PC-3 (cell line): ENCODE measurements around the gene OR51B6. TPM values are rescaled to one million over a fixed set of nuclear protein-coding genes. Genes with fewer than 3 reads are reported as not detected.
"Not testable (repeated sequence)": the region's sequence is repeated elsewhere in the genome, so short reads cannot be mapped to it uniquely, and the experiment has no call there.

Experiments
- ATAC-seq: fragments of 200-7000 bp; cut with Tn5 transposase; 2 replicates; pipeline ENCODE4 v1.9.1; 2020; ENCODE audit warnings: mild to moderate bottlenecking, moderate library complexity
- BruUV-seq: library from RNA; stranded (reverse); fragments of 400-500 nt; replicated peaks from 2 replicates; lab custom pipeline; 2021; lab: Mats Ljungman, UMichigan
- CTCF ChIA-PET: fragments of 300-600 bp; sonication (Branson Sonifier 250); formaldehyde crosslinking; loops from one replicate; lab custom pipeline; 2022; ENCODE audit warnings: antibody characterized with exemption; lab: Charles Lee
- POLR2A ChIA-PET: fragments of 300-600 bp; sonication (Branson Sonifier 250); formaldehyde crosslinking; loops from one replicate; lab custom pipeline; 2022; ENCODE audit warnings: antibody characterized with exemption; ENCODE audit not compliant: unreplicated experiment; lab: Charles Lee
- DNase-seq: peaks from one replicate; pipeline ENCODE4 v3.0.0-alpha.2; 2015
- H2AFZ ChIP-seq: fragments of 300-600 bp; sonication (generic); 2 replicates; pipeline ENCODE4 v1.6.0; 2016; ENCODE audit warnings: antibody characterized with exemption, low read length
- H3F3A ChIP-seq: fragments of 300-600 bp; sonication (generic); one replicate; pipeline ENCODE4 v1.6.0; 2017; ENCODE audit warnings: antibody characterized with exemption, low read length, control low read depth, mild to moderate bottlenecking; ENCODE audit not compliant: unreplicated experiment
- H3K27ac ChIP-seq: fragments of 300-600 bp; sonication (generic); 2 replicates; pipeline ENCODE4 v1.5.1; 2016; ENCODE audit warnings: mild to moderate bottlenecking, low read length
- H3K27me3 ChIP-seq: fragments of 300-600 bp; sonication (generic); 2 replicates; pipeline ENCODE4 v1.6.1; 2016; ENCODE audit warnings: low read length, mixed read lengths
- H3K36me3 ChIP-seq: fragments of 300-600 bp; sonication (generic); 2 replicates; pipeline ENCODE4 v1.6.1; 2016; ENCODE audit warnings: low read depth, mixed run types, low read length, mixed read lengths
- H3K4me1 ChIP-seq: fragments of 300-600 bp; sonication (generic); 2 replicates; pipeline ENCODE4 v1.5.1; 2016; ENCODE audit warnings: low read length; ENCODE audit not compliant: insufficient read depth
- H3K4me2 ChIP-seq: fragments of 300-600 bp; sonication (generic); 2 replicates; pipeline ENCODE4 v1.6.0; 2016; ENCODE audit warnings: low read length
- H3K4me3 ChIP-seq: fragments of 300-600 bp; sonication (generic); 2 replicates; pipeline ENCODE4 v1.5.1; 2016; ENCODE audit warnings: mild to moderate bottlenecking, low read length, mixed read lengths
- H3K79me2 ChIP-seq: fragments of 300-600 bp; sonication (generic); 2 replicates; pipeline ENCODE4 v1.6.1; 2017; ENCODE audit warnings: low read length, mixed read lengths
- H3K9ac ChIP-seq: fragments of 300-600 bp; sonication (generic); 2 replicates; pipeline ENCODE4 v1.6.0; 2016; ENCODE audit warnings: mild to moderate bottlenecking, low read length
- H3K9me2 ChIP-seq: fragments of 300-600 bp; sonication (generic); replicated peaks from 2 replicates; pipeline ENCODE4 v1.6.1; 2016; ENCODE audit warnings: mixed run types, low read length, mixed read lengths
- H3K9me3 ChIP-seq: fragments of 300-600 bp; sonication (generic); 2 replicates; pipeline ENCODE4 v1.6.1; 2016; ENCODE audit warnings: low read length, mixed read lengths
- H4K20me1 ChIP-seq: fragments of 300-600 bp; sonication (generic); 2 replicates; pipeline ENCODE4 v1.6.1; 2016; ENCODE audit warnings: low read length, mixed read lengths
- EZH2 ChIP-seq: fragments of 300-600 bp; sonication (generic); IDR thresholded peaks from one replicate; pipeline ENCODE4 v1.6.1; 2017; ENCODE audit warnings: antibody characterized with exemption, mild to moderate bottlenecking, low read length; ENCODE audit not compliant: unreplicated experiment
- EZH2phosphoT487 ChIP-seq: fragments of 300-600 bp; sonication (generic); IDR thresholded peaks from 2 replicates; pipeline ENCODE4 v1.6.1; 2018; ENCODE audit warnings: mild to moderate bottlenecking, antibody characterized with exemption, low read length, borderline replicate concordance
- intact Hi-C: fragments of 100-400 bp; cut with micrococcal nuclease; formaldehyde crosslinking; loops from 2 replicates; pipeline ENCODE4 v1.9.0; 2023
- total RNA-seq: library from RNA; depleted of rRNA; stranded (reverse); fragments of >200 nt; gene quantifications from 2 replicates; pipeline ENCODE4 v1.2.3, GENCODE V29; 2014
- TF ChIP-seq, protein P1 (sequence below): fragments of 300-600 bp; sonication (generic); conservative IDR thresholded peaks from 2 replicates; pipeline ENCODE4 v1.5.1; 2017; ENCODE audit warnings: antibody characterized with exemption, low read depth, mild to moderate bottlenecking, low read length

Gene OR51B6
- total RNA-seq, 1 experiment from 2014 or later: not detected

DNA sequence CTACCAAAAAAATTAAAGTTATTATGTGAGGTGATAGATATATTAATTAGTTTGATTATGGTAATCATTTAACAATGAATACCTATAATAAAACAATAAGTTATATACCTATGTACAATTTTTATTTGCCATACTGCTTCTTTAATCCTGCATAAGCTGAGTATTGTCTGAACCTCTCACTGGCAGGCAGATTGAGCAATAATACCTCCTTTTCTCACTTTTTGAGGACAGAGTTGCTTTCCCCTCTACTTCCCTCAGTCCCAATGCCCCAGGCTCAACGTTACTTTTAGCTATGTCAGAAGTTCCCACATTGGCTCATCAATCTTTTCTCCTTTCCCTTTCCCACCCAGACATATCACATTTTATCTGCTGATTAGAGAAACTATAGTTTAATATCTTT, 1.8 kb upstream of the OR51B6 start:
- H3K36me3 ChIP-seq: no peaks in the 10 kb centered on the region
- H3K9me3 ChIP-seq: no peaks in the 10 kb centered on the region
- DNase-seq: no peak
- H3K9me2 ChIP-seq: no peaks in the 10 kb centered on the region
- no peak overlapping the region for H2AFZ ChIP-seq
- no peaks in the 10 kb centered on the region for H3K4me1 ChIP-seq
- no peaks in the 10 kb centered on the region for H3K27me3 ChIP-seq
- no peak overlapping the region for H3K4me2 ChIP-seq
- H3K79me2 ChIP-seq: no peaks in the 10 kb centered on the region
- BruUV-seq: no TSS peak
- H3K27ac ChIP-seq: no peak overlapping the region
- no peaks in the 10 kb centered on the region for H3F3A ChIP-seq
- no peak overlapping the region for H3K9ac ChIP-seq
- H3K4me3 ChIP-seq: no peak overlapping the region
- POLR2A ChIA-PET: no interaction called here
- TF ChIP-seq, protein P1, sequence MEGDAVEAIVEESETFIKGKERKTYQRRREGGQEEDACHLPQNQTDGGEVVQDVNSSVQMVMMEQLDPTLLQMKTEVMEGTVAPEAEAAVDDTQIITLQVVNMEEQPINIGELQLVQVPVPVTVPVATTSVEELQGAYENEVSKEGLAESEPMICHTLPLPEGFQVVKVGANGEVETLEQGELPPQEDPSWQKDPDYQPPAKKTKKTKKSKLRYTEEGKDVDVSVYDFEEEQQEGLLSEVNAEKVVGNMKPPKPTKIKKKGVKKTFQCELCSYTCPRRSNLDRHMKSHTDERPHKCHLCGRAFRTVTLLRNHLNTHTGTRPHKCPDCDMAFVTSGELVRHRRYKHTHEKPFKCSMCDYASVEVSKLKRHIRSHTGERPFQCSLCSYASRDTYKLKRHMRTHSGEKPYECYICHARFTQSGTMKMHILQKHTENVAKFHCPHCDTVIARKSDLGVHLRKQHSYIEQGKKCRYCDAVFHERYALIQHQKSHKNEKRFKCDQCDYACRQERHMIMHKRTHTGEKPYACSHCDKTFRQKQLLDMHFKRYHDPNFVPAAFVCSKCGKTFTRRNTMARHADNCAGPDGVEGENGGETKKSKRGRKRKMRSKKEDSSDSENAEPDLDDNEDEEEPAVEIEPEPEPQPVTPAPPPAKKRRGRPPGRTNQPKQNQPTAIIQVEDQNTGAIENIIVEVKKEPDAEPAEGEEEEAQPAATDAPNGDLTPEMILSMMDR: no peak
- CTCF ChIA-PET: no interaction called here
- H4K20me1 ChIP-seq: no peaks in the 10 kb centered on the region
- ATAC-seq: no peak
- intact Hi-C loops: no loop called here

DNA sequence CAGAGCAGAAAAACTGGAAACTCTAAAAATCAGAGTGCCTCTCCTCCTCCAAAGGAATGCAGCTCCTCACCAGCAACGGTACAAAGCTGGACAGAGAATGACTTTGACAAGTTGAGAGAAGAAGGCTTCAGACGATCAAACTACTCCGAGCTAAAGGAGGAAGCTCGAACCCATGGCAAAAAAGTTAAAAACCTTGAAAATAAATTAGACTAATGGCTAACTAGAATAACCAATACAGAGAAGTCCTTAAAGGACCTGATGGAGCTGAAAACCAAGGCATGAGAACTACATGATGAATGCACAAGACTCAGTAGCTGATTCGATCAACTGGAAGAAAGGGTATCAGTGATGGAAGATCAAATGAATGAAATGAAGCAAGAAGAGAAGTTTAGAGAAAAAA, 4.7 kb downstream of the OR51B6 start:
- BruUV-seq, H2AFZ ChIP-seq, H3K79me2 ChIP-seq, CTCF ChIA-PET, H3K36me3 ChIP-seq, POLR2A ChIA-PET, H3K9me2 ChIP-seq, H3K4me3 ChIP-seq, H3K4me2 ChIP-seq, H4K20me1 ChIP-seq, H3K9ac ChIP-seq, H3K9me3 ChIP-seq, intact Hi-C loops, H3K27me3 ChIP-seq, H3F3A ChIP-seq, H3K4me1 ChIP-seq, DNase-seq, H3K27ac ChIP-seq, ATAC-seq: not testable (repeated sequence)

DNA sequence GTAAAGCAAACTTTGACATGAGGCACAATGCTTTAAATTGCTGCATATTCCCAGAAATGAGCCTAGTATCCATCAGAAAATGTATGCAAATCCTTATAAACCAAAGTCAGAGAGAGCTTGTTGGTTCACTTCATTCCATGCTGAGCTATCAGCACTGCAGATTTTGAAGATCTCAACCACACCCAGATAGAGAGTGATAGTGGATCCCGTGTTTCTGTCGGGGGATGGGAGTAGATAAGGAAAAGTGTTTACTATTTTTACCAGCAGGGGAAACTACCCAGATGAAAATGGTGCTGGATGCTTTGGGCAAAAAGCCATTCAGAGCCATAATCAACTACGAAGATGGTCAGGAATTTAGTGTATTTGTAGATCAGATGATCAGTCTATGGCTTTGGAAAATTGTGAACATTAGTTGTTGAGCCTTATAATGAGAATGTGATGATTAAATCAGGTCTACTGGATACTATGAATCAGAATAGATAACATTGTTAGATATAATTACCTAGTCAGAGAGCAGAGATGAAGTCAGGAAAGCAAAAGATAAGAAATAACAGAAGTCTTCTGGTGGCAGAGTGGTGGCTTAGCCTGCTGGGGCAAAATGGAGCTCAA, 10.8 kb downstream of the OR51B6 start:
- Histone ChIP-seq H3K9ac (no peak overlapping the region), H3K9me3 (no peaks in the 10 kb centered on the region), H3K9me2 (no peaks in the 10 kb centered on the region), H3K27ac (no peak overlapping the region), H4K20me1 (no peaks in the 10 kb centered on the region), H3K4me1 (no peaks in the 10 kb centered on the region), H3K36me3 (no peaks in the 10 kb centered on the region), H3F3A (no peaks in the 10 kb centered on the region), H3K27me3 (no peaks in the 10 kb centered on the region), H2AFZ (no peak overlapping the region), H3K79me2 (no peaks in the 10 kb centered on the region), H3K4me3 (no peak overlapping the region), H3K4me2 (no peak overlapping the region)
- intact Hi-C loops: no loop called here
- ChIA-PET POLR2A (no interaction called here), CTCF (no interaction called here)
- no TSS peak for BruUV-seq
- no peak for TF ChIP-seq EZH2
- no peak for TF ChIP-seq EZH2phosphoT487
- TF ChIP-seq, protein P1: no peak
- DNase-seq (no peak), ATAC-seq (no peak)
